HCT116 (cell line): ENCODE data around the gene DNAH9.

ENCODE experiments used
- ATF3 ChIP-seq: IDR thresholded peaks from 2 replicates; pipeline ENCODE4 v1.6.1; 2012
- CEBPB ChIP-seq: IDR thresholded peaks from 2 replicates; pipeline ENCODE4 v1.6.1; 2012; ENCODE audit warnings: low read depth
- CTCF ChIP-seq, 3 experiments: fragments of 200-600 bp in 1 of 3; sonication (generic) in 1 of 3; IDR thresholded peaks in 2 of 3; conservative IDR thresholded peaks in 1 of 3; 2 replicates each; pipeline ENCODE4 v1.5.1; 2012 to 2017; ENCODE audit warnings: low read depth in 2 of 3, low read length in 2 of 3, antibody characterized with exemption in 1 of 3, borderline replicate concordance in 1 of 3, control low read depth in 1 of 3, mild to moderate bottlenecking in 1 of 3, mixed read lengths in 1 of 3, mixed run types in 1 of 3, moderate library complexity in 1 of 3; ENCODE audit not compliant: insufficient read depth in 1 of 3
- EGR1 ChIP-seq: IDR thresholded peaks from 2 replicates; pipeline ENCODE4 v1.6.1; 2012; ENCODE audit warnings: low read depth
- EZH2 ChIP-seq: fragments of 200-600 bp; sonication (generic); IDR thresholded peaks from 2 replicates; pipeline ENCODE4 v1.6.1; 2017; ENCODE audit warnings: antibody characterized with exemption, mixed run types
- EZH2phosphoT487 ChIP-seq: fragments of 200-600 bp; IDR thresholded peaks from 2 replicates; pipeline ENCODE4 v1.6.1; 2018; ENCODE audit warnings: antibody characterized with exemption, borderline replicate concordance
- FOSL1 ChIP-seq: IDR thresholded peaks from 2 replicates; pipeline ENCODE4 v1.6.1; 2012; ENCODE audit warnings: low read depth
- POLR2A ChIP-seq: IDR thresholded peaks from 2 replicates; pipeline ENCODE4 v1.7.0; 2011; ENCODE audit warnings: borderline replicate concordance; ENCODE audit not compliant: insufficient read depth, insufficient read length; ENCODE audit errors: extremely low read depth
- POLR2AphosphoS5 ChIP-seq: IDR thresholded peaks from 2 replicates; pipeline ENCODE4 v1.6.1; 2011; ENCODE audit warnings: mild to moderate bottlenecking, low read depth, low read length, moderate library complexity
- RAD21 ChIP-seq: IDR thresholded peaks from 2 replicates; pipeline ENCODE4 v1.6.1; 2012; ENCODE audit warnings: low read depth, mild to moderate bottlenecking
- REST ChIP-seq: IDR thresholded peaks from 2 replicates; pipeline ENCODE4 v1.6.1; 2012; ENCODE audit warnings: low read depth
- SIN3A ChIP-seq: IDR thresholded peaks from 2 replicates; pipeline ENCODE4 v1.6.1; 2012; ENCODE audit warnings: low read depth
- SRF ChIP-seq: IDR thresholded peaks from 2 replicates; pipeline ENCODE4 v1.6.1; 2012; ENCODE audit warnings: low read depth
- TCF7L2 ChIP-seq: IDR thresholded peaks from 2 replicates; pipeline ENCODE4 v1.7.0; 2011; ENCODE audit warnings: borderline replicate concordance, inconsistent platforms; ENCODE audit not compliant: insufficient read depth, insufficient read length; ENCODE audit errors: extremely low read depth

- TF ChIP-seq CTCF (IDR thresholded peaks at IDR 0.05 in 2 of 3, conservative IDR thresholded peaks at IDR 0.05 in 1 of 3; ENCODE audit: borderline replicate concordance in 1 of 3, insufficient read depth in 1 of 3, low read depth in 2 of 3, low read length in 2 of 3) (no peak), EZH2 (no peak), POLR2A (no peak), TCF7L2 (no peak), ATF3 (no peak), EGR1 (no peak), REST (no peak), POLR2AphosphoS5 (no peak), SIN3A (no peak), FOSL1 (no peak), CEBPB (no peak), EZH2phosphoT487 (no peak), SRF (no peak), RAD21 (no peak)
These were observed 27.6 kb downstream of the DNAH9 start for GRCh38 chr17:11625878-11626277.
